Measurements from ENCODE around the gene MSRB1.

MSRB1 gene

DNA sequence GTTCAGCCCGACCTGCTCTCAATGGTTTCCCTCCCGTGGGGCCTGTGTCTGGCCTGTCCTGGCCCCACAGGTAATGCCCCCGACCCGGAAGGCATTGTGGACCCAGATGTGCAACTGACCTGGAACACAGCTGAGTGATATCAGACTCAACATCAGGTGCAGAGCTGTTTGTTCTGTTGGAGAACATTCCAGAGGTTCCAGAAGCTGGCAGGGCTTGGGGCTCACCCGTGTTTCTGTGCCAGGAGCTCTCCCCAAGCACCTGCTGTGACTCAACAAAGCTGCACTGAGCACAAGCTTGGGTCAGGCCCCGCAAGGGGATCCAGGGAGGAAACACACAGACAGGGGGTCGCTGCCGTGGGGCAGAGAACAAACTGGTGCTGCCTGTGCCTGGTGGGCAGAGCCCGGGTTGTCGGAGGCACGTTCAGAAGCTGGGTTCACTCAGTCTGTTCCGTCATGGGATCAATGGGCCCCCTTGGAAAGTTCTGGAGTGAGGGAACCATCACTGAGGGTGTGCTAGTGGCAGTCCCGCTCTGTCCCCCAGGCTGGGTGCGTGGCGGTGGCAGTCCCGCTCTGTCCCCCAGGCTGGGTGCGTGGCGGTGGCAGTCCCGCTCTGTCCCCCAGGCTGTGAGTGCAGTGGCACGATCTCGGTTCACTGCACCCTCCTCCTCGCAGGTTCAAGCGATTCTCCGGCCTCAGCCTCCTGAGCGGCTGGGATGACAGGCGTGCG, 46.9 kb downstream of the MSRB1 start:
- no peaks in the 10 kb centered on the region for H3K9me3 ChIP-seq (ENCODE audit: low read length)
- H3K27me3 ChIP-seq (ENCODE audit: control insufficient read depth in 1 of 2, insufficient read depth in 2 of 2, low read length in 2 of 2): peaks cover 0 to 4% of the 10 kb centered on the region in 2 donors

DNA sequence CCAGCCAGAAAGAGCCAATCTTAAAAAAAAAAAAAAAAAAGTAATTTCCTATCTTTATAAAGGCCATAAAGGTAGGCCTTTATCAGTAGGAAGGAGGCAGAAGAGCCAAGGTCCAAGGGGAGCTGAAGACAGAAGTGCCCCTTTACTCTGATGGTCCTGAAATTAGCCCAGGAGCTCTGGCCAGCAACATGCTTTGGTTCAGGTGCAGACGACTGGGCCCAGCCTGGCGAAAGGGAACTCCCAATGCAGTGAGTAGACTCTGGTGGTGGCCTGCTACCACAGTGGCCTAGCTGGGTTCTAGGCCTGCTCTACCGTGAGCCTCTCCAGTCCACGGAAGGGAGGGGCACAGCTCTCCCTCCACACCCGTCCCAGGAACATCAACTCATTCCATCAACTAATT, 47.9 kb downstream of the MSRB1 start:
- Histone ChIP-seq H3K4me3 (ENCODE audit: low read depth in 1 of 2, low read length in 2 of 2) (no peak overlapping the region), H3K9me3 (ENCODE audit: low read length) (no peaks in the 10 kb centered on the region), H3K4me1 (ENCODE audit: insufficient read depth, low read length) (no peaks in the 10 kb centered on the region), H3K36me3 (ENCODE audit: insufficient read depth, low read length) (no peaks in the 10 kb centered on the region), H3K27me3 (ENCODE audit: control insufficient read depth in 1 of 2, insufficient read depth in 2 of 2, low read length in 2 of 2) (peaks cover 0 to 4% of the 10 kb centered on the region in 2 donors), H3K9ac (ENCODE audit: low read length) (no peak overlapping the region), H3K27ac (ENCODE audit: low read depth, low read length) (no peak overlapping the region)

More for the DNA sequence above, 46.9 kb downstream of the MSRB1 start:
- no peak overlapping the region for H3K4me3 ChIP-seq (ENCODE audit: low read depth in 1 of 2, low read length in 2 of 2)
- no peak overlapping the region for H3K27ac ChIP-seq (ENCODE audit: low read depth, low read length)
- H3K36me3 ChIP-seq (ENCODE audit: insufficient read depth, low read length): no peaks in the 10 kb centered on the region
- no peaks in the 10 kb centered on the region for H3K4me1 ChIP-seq (ENCODE audit: insufficient read depth, low read length)
- no peak overlapping the region for H3K9ac ChIP-seq (ENCODE audit: low read length)

DNA sequence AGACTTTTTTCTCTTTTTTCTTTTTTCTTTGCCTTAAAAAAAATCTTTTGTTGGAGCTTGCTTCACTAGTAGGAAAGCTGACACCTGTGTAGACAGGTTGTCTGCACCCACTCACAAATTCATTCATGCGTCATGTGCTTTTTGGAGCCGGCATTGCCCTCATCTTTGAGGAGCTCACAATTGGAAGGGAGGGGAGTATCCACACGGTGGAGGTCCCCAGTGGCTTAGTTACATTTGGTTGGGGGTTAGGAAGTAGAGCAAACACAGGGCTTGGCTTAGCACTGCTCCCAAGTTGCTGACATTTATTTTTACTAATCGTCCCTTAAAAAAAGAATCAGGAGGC, 52.3 kb downstream of the MSRB1 start:
- no peak overlapping the region for H3K4me3 ChIP-seq (ENCODE audit: low read depth in 1 of 2, low read length in 2 of 2)
- H3K4me1 ChIP-seq (ENCODE audit: insufficient read depth, low read length): no peaks in the 10 kb centered on the region
- no peak overlapping the region for H3K9ac ChIP-seq (ENCODE audit: low read length)
- H3K27me3 ChIP-seq (ENCODE audit: control insufficient read depth in 1 of 2, insufficient read depth in 2 of 2, low read length in 2 of 2): no peaks in the 10 kb centered on the region
- H3K36me3 ChIP-seq (ENCODE audit: insufficient read depth, low read length): no peaks in the 10 kb centered on the region
- H3K9me3 ChIP-seq (ENCODE audit: low read length): no peaks in the 10 kb centered on the region
- H3K27ac ChIP-seq (ENCODE audit: low read depth, low read length): no peak overlapping the region

DNA sequence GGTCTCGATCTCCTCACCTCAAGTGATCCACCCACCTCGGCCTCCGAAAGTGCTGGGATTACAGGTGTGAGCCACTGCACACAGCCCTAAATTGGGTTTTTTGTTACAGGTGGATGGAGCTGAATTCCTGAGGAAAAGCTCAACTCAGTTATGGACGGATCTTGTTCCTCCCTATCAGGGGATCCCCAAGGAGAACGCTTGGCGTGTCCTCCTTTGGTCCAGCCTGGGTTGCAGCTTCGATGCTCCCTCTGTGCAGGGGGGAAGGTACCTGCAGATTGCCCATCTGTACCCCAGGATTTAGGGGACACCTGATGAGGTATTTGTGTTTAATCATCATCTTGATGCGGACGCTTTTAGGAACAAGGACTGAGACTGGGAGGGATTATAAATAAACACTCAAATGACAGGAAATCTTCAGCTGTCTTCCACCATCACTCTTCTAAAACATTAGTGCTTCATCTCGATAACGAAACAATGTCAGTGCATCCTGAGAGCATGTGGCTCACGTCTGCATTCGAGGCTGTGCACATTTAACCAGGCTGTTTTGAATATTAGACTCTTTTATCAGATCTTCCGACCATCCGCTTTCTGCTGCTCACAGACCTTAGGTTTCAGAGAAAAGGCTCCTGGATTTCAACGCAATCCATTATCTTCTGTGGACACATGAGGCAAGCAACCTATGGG, 52.8 kb downstream of the MSRB1 start:
- Histone ChIP-seq H3K9ac (ENCODE audit: low read length) (no peak overlapping the region), H3K36me3 (ENCODE audit: insufficient read depth, low read length) (no peaks in the 10 kb centered on the region), H3K4me1 (ENCODE audit: insufficient read depth, low read length) (no peaks in the 10 kb centered on the region), H3K4me3 (ENCODE audit: low read depth in 1 of 2, low read length in 2 of 2) (no peak overlapping the region), H3K27me3 (ENCODE audit: control insufficient read depth in 1 of 2, insufficient read depth in 2 of 2, low read length in 2 of 2) (no peaks in the 10 kb centered on the region), H3K27ac (ENCODE audit: low read depth, low read length) (no peak overlapping the region), H3K9me3 (ENCODE audit: low read length) (no peaks in the 10 kb centered on the region)
